ENCODE data around the gene OR5H14.
"Not testable (repeated sequence)": the region's sequence is repeated elsewhere in the genome, so short reads cannot be mapped to it uniquely, and the experiment has no call there.

OR5H14 gene

DNA sequence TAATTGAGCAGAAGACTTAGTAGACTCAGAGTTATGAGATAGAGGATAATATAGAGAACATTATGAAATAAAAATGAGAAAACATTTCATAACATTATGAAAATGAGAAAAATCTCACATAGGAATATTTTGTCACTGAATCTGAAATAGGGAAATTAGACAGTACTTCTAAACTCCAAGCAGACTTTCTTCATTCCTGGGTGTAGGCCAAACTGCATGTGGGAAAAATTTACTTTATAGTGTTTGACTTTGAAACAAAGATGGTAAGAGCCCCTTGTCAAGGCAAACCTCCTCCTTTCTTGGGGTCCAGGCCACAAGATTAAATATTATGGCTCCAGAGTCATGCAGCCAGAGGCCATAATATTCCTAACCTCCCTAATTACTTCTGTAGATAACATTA lies 6.7 kb upstream of the OR5H14 start:
- Histone ChIP-seq H3K9ac (ENCODE audit: low read depth, low read length) (no peak overlapping the region), H3K27ac (ENCODE audit: low read length) (no peak overlapping the region), H3K9me3 (ENCODE audit: insufficient read depth, low read length, severe bottlenecking) (no peaks in the 10 kb centered on the region), H3K4me2 (ENCODE audit: insufficient read depth, low read length) (no peak overlapping the region), H3K79me2 (ENCODE audit: insufficient read depth, low read length) (no peaks in the 10 kb centered on the region), H3K36me3 (ENCODE audit: insufficient read depth, low read length) (no peaks in the 10 kb centered on the region), H2AFZ (ENCODE audit: low read depth, low read length) (no peak overlapping the region), H3K4me1 (ENCODE audit: insufficient read depth, low read length) (no peaks in the 10 kb centered on the region), H3K27me3 (ENCODE audit: insufficient read depth, low read length, poor library complexity) (no peaks in the 10 kb centered on the region), H4K20me1 (ENCODE audit: insufficient read depth, low read length) (no peaks in the 10 kb centered on the region), H3K4me3 (ENCODE audit: low read depth in 1 of 2, low read length in 2 of 2) (no peak overlapping the region)
- DNase-seq: no peak
- no peak for TF ChIP-seq EZH2 (IDR thresholded peaks at IDR 0.05; ENCODE audit: borderline replicate concordance, low read depth, low read length, severe bottlenecking)
- TF ChIP-seq, protein P1, sequence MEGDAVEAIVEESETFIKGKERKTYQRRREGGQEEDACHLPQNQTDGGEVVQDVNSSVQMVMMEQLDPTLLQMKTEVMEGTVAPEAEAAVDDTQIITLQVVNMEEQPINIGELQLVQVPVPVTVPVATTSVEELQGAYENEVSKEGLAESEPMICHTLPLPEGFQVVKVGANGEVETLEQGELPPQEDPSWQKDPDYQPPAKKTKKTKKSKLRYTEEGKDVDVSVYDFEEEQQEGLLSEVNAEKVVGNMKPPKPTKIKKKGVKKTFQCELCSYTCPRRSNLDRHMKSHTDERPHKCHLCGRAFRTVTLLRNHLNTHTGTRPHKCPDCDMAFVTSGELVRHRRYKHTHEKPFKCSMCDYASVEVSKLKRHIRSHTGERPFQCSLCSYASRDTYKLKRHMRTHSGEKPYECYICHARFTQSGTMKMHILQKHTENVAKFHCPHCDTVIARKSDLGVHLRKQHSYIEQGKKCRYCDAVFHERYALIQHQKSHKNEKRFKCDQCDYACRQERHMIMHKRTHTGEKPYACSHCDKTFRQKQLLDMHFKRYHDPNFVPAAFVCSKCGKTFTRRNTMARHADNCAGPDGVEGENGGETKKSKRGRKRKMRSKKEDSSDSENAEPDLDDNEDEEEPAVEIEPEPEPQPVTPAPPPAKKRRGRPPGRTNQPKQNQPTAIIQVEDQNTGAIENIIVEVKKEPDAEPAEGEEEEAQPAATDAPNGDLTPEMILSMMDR (IDR thresholded peaks at IDR 0.05; ENCODE audit: borderline replicate concordance, extremely low read depth, low read length, poor library complexity, severe bottlenecking): no peak
- no peak for ATAC-seq (ENCODE audit: insufficient read depth, low read depth)

DNA sequence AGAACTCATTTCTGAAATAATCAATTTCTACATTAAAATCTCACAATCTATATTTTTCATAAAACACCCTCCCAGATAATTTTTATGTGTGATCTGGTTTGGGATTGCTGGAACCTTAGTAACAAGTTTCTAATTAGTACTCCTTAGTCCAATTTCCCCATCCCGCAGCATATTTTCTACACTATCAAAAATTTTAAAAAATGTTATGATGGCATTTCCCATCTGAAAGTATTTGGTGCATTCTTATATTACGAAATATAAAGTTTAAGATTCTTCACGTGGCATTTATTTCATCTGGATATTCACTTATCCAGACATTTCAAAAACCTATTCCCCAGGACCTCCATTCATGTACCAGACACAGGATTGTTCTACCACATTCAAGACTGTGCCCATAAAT lies 1.5 kb downstream of the OR5H14 start:
- no peak for DNase-seq
- Histone ChIP-seq H3K27ac (ENCODE audit: low read length) (no peak overlapping the region), H2AFZ (ENCODE audit: low read depth, low read length) (no peak overlapping the region), H3K9ac (ENCODE audit: low read depth, low read length) (no peak overlapping the region), H3K27me3 (ENCODE audit: insufficient read depth, low read length, poor library complexity) (no peaks in the 10 kb centered on the region), H3K4me2 (ENCODE audit: insufficient read depth, low read length) (no peak overlapping the region), H4K20me1 (ENCODE audit: insufficient read depth, low read length) (no peaks in the 10 kb centered on the region), H3K79me2 (ENCODE audit: insufficient read depth, low read length) (no peaks in the 10 kb centered on the region), H3K4me1 (ENCODE audit: insufficient read depth, low read length) (no peaks in the 10 kb centered on the region), H3K9me3 (ENCODE audit: insufficient read depth, low read length, severe bottlenecking) (no peaks in the 10 kb centered on the region), H3K36me3 (ENCODE audit: insufficient read depth, low read length) (no peaks in the 10 kb centered on the region), H3K4me3 (ENCODE audit: low read depth in 1 of 2, low read length in 2 of 2) (no peak overlapping the region)
- no peak for ATAC-seq (ENCODE audit: insufficient read depth, low read depth)
- TF ChIP-seq EZH2 (IDR thresholded peaks at IDR 0.05; ENCODE audit: borderline replicate concordance, low read depth, low read length, severe bottlenecking): no peak
- TF ChIP-seq, protein P1 (IDR thresholded peaks at IDR 0.05; ENCODE audit: borderline replicate concordance, extremely low read depth, low read length, poor library complexity, severe bottlenecking): no peak

DNA sequence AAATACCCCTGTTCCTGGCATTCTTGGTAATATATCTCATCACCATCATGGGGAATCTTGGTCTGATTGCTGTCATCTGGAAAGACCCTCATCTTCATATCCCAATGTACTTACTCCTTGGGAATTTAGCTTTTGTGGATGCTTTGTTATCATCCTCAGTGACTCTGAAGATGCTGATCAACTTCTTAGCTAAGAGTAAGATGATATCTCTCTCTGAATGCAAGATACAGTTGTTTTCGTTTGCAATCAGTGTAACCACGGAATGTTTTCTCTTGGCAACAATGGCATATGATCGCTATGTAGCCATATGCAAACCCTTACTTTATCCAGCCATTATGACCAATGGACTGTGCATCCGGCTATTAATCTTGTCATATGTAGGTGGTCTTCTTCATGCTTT lies 2.2 kb downstream of the OR5H14 start:
- H3K9ac ChIP-seq (ENCODE audit: low read depth, low read length); DNase-seq; H3K27me3 ChIP-seq (ENCODE audit: insufficient read depth, low read length, poor library complexity); H3K9me3 ChIP-seq (ENCODE audit: insufficient read depth, low read length, severe bottlenecking); ATAC-seq (ENCODE audit: insufficient read depth, low read depth); H4K20me1 ChIP-seq (ENCODE audit: insufficient read depth, low read length); H2AFZ ChIP-seq (ENCODE audit: low read depth, low read length); H3K4me1 ChIP-seq (ENCODE audit: insufficient read depth, low read length); H3K4me2 ChIP-seq (ENCODE audit: insufficient read depth, low read length); H3K36me3 ChIP-seq (ENCODE audit: insufficient read depth, low read length); H3K79me2 ChIP-seq (ENCODE audit: insufficient read depth, low read length); H3K27ac ChIP-seq (ENCODE audit: low read length); H3K4me3 ChIP-seq (ENCODE audit: low read depth in 1 of 2, low read length in 2 of 2): not testable (repeated sequence)

DNA sequence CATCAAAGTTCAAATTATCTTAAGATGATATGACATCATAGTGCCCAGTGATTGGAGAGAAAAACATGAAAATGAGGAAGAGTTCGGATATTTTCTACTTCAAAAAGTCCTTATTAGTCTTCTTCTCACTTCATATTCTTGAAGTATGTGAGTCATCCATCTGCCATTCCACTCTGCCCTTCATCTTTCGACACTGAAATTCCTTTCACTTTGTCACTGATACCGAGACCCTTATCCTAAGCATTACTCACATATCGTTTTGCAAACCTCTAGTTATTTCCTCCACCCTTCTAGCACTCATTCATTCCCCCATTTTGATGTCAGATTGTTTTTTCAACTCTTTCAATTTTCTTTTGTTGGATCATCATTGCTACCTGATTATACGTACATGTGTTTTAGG lies 4.0 kb downstream of the OR5H14 start:
- TF ChIP-seq EZH2 (IDR thresholded peaks at IDR 0.05; ENCODE audit: borderline replicate concordance, low read depth, low read length, severe bottlenecking): no peak
- TF ChIP-seq, protein P1 (IDR thresholded peaks at IDR 0.05; ENCODE audit: borderline replicate concordance, extremely low read depth, low read length, poor library complexity, severe bottlenecking): no peak
- no peaks in the 10 kb centered on the region for H4K20me1 ChIP-seq (ENCODE audit: insufficient read depth, low read length)
- no peak for ATAC-seq (ENCODE audit: insufficient read depth, low read depth)
- H2AFZ ChIP-seq (ENCODE audit: low read depth, low read length): no peak overlapping the region
- no peaks in the 10 kb centered on the region for H3K36me3 ChIP-seq (ENCODE audit: insufficient read depth, low read length)
- H3K4me3 ChIP-seq (ENCODE audit: low read depth in 1 of 2, low read length in 2 of 2): no peak overlapping the region
- no peak overlapping the region for H3K27ac ChIP-seq (ENCODE audit: low read length)
- DNase-seq: no peak
- H3K4me2 ChIP-seq (ENCODE audit: insufficient read depth, low read length): no peak overlapping the region
- no peaks in the 10 kb centered on the region for H3K79me2 ChIP-seq (ENCODE audit: insufficient read depth, low read length)
- H3K27me3 ChIP-seq (ENCODE audit: insufficient read depth, low read length, poor library complexity): no peaks in the 10 kb centered on the region
- H3K4me1 ChIP-seq (ENCODE audit: insufficient read depth, low read length): no peaks in the 10 kb centered on the region
- H3K9me3 ChIP-seq (ENCODE audit: insufficient read depth, low read length, severe bottlenecking): no peaks in the 10 kb centered on the region
- no peak overlapping the region for H3K9ac ChIP-seq (ENCODE audit: low read depth, low read length)
